NCI-H2196 (cell line): ENCODE results near the gene VPS45.

ENCODE experiments used
- DNase-seq: peaks from one replicate; lab custom pipeline; 2025; ENCODE audit not compliant: unreplicated experiment; lab: John Stamatoyannopoulos, UW

Gene VPS45

DNA sequence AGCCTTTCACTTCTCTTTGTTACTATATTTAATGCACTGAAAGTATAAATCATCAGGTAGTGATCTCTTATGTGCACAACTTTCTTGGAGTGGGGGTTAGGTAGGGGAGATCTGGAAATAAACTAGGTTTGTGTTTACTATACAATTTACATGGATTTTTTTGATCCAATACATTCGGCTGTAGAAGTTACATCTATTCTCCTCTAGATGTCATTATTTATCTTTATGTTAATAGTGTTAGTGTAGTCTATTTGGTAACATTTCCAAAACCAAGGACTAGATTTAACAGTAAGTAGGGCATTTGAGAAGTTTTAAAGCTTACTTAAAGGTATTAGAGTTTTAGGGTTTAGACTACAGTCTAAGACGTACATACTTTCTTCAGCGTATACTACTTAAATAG is 5.4 kb downstream of the VPS45 start:
- DNase-seq: peak; percentile 33

DNA sequence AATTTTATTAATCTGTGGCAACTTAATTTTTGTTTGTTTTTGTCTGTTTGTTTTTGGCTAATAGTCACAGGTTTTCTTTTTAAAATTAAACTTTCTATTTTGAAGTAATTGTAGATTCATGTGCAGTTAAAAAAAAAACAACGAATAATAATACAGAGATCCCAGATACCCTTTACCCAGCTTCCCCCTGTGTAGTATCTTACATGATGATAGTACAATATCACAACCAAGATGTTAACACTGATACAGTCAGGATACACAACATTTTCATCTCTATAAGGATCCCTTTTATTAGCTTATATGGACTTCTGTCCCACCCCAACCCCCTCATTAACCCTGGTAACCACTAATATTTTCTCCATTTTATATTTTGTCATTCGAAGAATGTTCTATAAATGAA is 5.9 kb downstream of the VPS45 start:
- DNase-seq: no peak

GRCh38 chr1:150076066-150076465 is 8.5 kb downstream of the VPS45 start:
- DNase-seq: no peak

- DNase-seq: no peak
Measured at GRCh38 chr1:150076985-150077384, 9.4 kb downstream of the VPS45 start.

- DNase-seq: no peak
Measured at GRCh38 chr1:150080784-150081183, 13.2 kb downstream of the VPS45 start.

- no peak for DNase-seq
Measured at GRCh38 chr1:150082494-150082893, 14.9 kb downstream of the VPS45 start.

GRCh38 chr1:150083907-150084306 is 16.3 kb downstream of the VPS45 start:
- DNase-seq: no peak

DNA sequence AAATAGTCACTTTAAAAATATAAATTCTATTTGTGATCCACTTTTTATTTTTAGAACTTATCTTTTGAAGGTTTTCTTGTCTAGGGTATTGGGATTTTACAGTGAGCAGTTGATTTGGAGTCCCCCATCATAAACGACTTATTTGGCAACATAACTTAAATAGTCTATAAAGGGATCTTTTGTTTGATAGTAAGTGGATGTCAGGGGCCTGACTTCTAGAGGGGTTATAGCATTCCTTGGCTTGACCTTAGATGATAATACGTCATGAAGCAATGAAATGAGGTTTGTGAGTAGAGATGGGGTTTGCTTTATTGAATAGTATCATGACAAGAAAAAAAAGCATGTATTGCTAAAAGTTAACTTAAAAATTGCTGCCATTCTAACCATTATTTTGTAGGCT is 17.8 kb downstream of the VPS45 start:
- no peak for DNase-seq

GRCh38 chr1:150087415-150087814 is 19.8 kb downstream of the VPS45 start:
- no peak for DNase-seq

DNA sequence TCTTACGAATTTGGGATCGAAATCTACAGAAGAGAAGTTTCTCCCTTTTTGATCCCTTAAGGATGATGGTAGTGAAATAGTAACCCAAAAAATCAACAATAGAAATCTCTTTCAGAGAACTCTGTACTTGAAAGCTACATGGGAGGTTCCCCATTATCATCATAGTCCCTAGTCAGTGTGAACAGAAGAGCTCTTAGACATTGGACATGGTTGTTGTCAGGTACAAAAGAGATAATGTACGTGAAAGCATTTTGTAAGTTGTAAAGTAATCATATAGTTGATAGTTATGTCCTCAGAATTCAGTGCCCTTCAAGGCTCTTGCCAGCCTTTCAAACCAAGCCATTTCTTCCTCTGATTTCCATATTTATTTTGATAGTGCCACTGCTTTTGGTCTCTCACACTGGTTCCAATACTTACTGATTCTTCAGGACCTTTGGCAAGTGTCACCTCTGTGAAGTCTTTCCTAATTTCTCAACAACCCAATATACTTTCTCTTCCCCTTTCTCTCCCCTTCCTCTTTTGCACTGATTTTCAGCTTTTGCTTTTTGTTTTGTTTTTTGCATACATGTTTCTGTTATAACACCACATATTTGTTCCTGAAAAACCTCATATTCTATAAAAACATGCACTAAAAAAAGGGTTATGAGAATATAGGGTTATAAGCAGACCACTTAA is 22.4 kb downstream of the VPS45 start:
- no peak for DNase-seq

DNA sequence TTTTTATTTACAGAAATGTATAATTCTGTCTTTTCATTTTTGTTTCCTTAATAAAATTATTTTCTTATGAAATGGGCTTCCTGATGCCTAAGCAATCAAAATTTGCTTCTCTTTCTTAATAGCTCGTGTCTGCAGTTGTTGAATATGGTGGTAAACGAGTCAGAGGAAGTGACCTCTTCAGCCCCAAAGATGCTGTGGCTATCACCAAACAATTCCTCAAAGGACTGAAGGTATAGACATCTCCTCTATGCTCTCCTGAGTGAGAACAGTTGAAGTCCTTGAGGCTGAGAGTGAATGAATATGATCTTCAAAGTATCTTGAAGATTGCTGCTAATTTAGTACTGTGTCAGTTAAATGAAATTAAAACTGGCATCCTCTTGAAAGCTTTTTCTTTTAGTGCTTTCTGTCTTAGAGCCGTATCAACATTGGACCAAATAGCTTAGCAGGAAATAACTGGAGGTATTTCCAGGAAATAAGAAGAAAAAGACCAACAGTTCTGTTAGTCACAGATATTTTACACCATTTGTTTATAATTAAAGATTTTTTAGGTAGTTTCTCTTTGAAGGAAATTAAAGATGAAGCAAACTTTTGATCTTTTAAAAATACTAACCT is 24.7 kb downstream of the VPS45 start:
- no peak for DNase-seq

DNA sequence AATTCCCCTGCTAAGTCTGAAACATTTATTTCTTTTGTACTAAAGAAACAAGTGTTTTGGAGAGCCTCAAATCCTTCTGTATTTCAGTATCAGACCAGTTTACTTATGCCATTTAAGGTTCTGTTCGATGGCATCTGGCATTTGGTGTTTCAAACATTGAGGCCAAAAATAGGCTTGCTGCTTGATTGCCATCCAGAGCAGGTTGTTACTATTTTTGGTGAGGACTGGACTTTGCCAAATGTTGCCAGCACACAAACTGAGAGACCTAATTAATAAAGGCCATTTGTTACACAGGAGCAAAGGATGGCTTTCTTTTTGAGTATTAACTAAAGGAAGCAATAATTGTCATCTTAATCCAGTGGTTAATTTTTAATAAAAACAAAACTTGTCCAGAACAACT is 26.2 kb downstream of the VPS45 start:
- DNase-seq: no peak

GRCh38 chr1:150094734-150095265 is 27.2 kb downstream of the VPS45 start:
- no peak for DNase-seq

DNA sequence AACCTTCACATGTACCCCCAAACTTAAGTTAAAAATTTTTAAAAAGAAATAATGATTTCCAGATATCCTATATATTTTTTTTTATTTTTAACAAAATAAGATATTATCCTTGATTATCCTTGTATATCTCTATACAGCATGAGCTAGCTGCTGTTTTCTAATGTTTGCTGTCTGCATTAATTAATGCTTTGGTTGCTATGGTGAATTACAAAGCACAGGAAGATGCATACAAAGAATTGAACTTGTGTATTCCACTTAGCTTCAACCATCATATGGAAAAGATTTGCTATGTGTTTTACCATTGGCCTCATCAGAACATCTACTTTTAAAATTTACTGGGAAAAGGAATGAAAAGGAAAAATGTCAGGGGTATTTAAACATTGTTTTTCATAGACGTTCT is 35.4 kb downstream of the VPS45 start:
- no peak for DNase-seq

DNA sequence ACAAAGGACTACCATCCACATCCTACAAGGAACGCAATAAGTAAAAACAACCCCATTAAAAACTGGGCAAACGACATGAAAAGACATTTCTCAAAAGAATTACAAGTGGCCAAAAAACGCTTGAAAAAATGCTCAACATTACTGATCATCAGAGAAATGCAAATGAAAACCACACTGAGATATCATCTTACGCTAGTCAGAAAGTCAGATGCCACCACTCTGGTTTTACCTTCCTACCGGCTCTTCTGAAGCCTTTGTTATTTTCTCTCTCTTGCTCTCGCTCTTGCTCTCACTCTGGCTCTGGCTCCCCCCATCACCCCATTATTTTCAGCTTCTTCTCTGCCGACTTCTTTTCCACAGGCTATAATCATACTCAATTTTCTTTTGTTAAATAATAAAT is 38.8 kb downstream of the VPS45 start:
- DNase-seq: no peak

DNA sequence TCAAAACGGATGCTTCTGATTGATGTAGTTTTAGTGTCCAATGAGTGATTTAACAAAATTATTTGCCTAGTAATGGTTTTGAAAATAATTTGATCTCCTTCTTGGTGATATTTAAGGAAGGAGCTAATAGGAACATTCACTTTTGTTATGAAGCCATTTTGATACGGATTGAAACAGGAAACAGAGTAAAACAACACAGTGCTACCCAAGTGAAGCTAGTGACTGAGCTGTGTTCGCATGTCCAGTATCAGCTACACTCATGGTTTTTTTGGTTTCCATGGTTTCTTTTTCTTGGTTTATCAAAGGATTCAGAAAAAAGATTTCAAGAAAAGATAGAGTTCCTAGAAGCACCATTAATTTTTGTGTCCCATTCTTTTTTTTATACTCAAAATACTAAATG is 42.0 kb downstream of the VPS45 start:
- DNase-seq: no peak

DNA sequence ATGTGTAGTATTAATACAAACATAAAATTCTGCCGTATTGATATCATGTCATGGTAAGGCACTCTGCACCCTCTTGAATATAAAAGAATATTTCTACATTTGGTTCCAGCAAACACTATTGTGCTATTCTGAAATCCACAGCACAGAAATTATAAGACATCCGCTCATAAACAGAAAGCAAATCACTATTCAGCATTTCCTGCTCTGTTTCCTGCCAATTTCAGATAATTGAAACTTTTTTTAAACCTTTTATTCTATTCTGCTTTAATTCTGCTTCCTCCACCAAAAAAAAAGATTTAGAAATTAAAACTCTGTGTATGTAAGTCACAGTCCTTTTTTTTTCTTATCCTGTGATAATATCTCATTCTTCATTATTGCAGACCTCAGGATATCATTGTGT is 42.5 kb downstream of the VPS45 start:
- DNase-seq: no peak

- DNase-seq: no peak
Measured at GRCh38 chr1:150111670-150112069, 44.1 kb downstream of the VPS45 start.

DNA sequence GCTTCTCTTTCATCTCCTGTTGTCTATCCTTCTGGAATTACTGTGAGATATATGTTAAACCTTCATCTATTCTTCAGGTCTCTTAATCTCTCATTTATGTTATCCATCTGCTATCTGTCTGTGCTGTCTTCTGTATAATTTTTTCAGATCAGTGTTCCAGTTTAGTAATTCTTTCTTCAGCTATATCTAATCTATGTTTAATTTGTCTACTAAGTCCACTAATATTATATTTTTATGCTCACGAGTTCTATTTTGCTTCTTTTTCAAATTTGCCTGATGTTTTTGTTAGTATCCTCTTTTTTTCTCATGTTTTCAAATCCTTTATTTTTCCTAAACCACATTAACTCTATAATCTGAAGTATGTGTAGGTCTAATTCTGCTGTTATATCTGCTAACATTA is 47.5 kb downstream of the VPS45 start:
- no peak for DNase-seq

- no peak for DNase-seq
Measured at GRCh38 chr1:150118716-150119115, 51.1 kb downstream of the VPS45 start.

DNA sequence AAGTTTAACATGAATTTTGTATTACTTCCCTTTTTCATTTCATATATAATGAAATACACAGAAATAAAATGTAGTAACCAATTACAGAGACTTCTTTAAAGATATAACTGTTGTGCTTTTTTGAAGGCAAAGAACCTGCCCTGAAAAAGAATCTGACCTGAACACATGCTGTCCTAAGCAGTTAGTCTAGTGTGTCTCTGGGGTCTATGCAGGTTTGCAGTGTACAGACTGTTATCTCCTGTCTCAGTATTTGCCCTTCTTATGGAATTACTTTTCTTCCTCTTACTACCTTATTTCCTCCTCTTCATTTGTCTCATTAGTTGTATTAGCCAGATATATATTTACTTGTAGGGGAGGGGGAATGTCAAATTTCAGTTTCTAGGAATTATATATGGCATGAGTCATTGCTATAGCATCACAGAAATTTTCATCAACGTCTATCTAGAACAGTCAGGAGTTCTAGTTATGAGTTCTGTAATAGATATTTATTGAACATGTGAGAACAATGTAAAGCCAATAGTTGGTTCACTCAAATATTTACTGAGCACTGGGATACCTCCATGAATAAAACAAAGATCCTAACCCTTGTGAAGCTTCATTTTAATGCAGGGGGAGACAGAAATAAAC is 53.8 kb downstream of the VPS45 start:
- no peak for DNase-seq

GRCh38 chr1:150126811-150127210 is 59.2 kb downstream of the VPS45 start:
- no peak for DNase-seq
